A673 (cell line): Measurements from ENCODE around the gene WNK1.
"Not testable (repeated sequence)": the region's sequence is repeated elsewhere in the genome, so short reads cannot be mapped to it uniquely, and the experiment has no call there.

Experiments used
- EZH2 ChIP-seq: fragments of 200-600 bp; sonication (generic); IDR thresholded peaks from 2 replicates; pipeline ENCODE4 v1.6.1; 2017; ENCODE audit warnings: borderline replicate concordance, low read depth, mild to moderate bottlenecking, mixed read lengths, antibody characterized with exemption, low read length; ENCODE audit not compliant: poor library complexity, severe bottlenecking
- TF ChIP-seq, protein P1 (sequence below): fragments of 300-800, 200-600 bp; sonication (generic); conservative IDR thresholded peaks from 2 replicates; pipeline ENCODE4 v1.5.1; 2017; ENCODE audit warnings: low read depth, mild to moderate bottlenecking, antibody characterized with exemption, low read length, moderate library complexity, mixed read lengths

DNA sequence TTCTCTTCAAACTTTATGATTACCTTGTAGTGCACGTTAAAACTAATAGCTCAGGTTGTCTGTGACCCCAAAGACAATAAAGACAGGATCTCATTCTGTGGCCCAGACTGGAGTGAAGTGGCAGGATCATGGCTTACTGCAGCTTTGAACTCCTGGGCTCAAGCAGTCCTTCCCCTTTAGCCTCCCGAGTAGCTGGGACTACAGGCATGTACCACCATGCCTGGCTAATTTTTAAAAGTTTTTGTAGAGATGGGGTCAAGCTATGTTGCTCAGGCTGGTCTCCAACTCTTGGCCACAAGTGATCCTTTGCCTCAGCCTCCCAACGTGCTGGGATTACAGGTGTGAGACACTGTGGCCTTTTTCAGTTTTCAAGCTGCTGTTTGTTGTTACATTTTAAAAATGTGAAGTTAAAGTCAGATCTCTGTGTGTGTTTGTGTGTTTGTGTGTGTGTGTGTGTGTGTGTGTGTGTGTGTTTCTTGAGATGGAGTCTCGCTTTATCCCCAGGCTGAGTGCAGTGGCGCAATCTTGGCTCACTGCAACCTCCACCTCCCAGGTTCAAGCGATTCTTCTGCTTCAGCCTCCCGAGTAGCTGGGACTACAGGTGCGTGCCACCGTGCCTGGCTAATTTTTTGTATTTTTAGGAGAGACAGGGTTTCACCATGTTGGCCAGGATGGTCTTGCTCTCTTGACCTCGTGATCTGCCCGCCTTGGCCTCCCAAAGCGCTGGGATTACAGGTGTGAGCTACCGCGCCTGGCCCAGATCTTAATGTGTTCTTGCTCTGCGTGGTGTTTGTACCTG is 23.8 kb downstream of the WNK1 start:
- TF ChIP-seq, protein P1, sequence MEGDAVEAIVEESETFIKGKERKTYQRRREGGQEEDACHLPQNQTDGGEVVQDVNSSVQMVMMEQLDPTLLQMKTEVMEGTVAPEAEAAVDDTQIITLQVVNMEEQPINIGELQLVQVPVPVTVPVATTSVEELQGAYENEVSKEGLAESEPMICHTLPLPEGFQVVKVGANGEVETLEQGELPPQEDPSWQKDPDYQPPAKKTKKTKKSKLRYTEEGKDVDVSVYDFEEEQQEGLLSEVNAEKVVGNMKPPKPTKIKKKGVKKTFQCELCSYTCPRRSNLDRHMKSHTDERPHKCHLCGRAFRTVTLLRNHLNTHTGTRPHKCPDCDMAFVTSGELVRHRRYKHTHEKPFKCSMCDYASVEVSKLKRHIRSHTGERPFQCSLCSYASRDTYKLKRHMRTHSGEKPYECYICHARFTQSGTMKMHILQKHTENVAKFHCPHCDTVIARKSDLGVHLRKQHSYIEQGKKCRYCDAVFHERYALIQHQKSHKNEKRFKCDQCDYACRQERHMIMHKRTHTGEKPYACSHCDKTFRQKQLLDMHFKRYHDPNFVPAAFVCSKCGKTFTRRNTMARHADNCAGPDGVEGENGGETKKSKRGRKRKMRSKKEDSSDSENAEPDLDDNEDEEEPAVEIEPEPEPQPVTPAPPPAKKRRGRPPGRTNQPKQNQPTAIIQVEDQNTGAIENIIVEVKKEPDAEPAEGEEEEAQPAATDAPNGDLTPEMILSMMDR, result not testable (repeated sequence)
- TF ChIP-seq EZH2, result not testable (repeated sequence)
